ENCODE results near the gene NAGK.
"Not testable (repeated sequence)": the region's sequence is repeated elsewhere in the genome, so short reads cannot be mapped to it uniquely, and the experiment has no call there.

NAGK gene

GRCh38 chr2:71070294-71071093, 2.0 kb downstream of the NAGK start:
- DNase-seq = no peak

GRCh38 chr2:71071681-71072398, 3.4 kb downstream of the NAGK start:
- DNase-seq = peak; percentile 65

GRCh38 chr2:71072492-71072891, 4.0 kb downstream of the NAGK start:
- no peak for DNase-seq

GRCh38 chr2:71073475-71073874, 5.0 kb downstream of the NAGK start:
- no peak for DNase-seq

- no peak for DNase-seq
These were observed 6.5 kb downstream of the NAGK start for GRCh38 chr2:71074893-71075395.

- DNase-seq = no peak
These were observed 10.2 kb downstream of the NAGK start for GRCh38 chr2:71078624-71079023.

GRCh38 chr2:71082402-71083252, 14.2 kb downstream of the NAGK start:
- peak; percentile 42 for DNase-seq

GRCh38 chr2:71083297-71083696, 14.8 kb downstream of the NAGK start:
- DNase-seq = not testable (repeated sequence)

- DNase-seq = not testable (repeated sequence)
These were observed 15.4 kb downstream of the NAGK start for GRCh38 chr2:71083752-71084312.

- DNase-seq = not testable (repeated sequence)
These were observed 17.0 kb downstream of the NAGK start for GRCh38 chr2:71085325-71086003.

- DNase-seq = not testable (repeated sequence)
These were observed 21.0 kb downstream of the NAGK start for GRCh38 chr2:71089475-71089874.

GRCh38 chr2:71091808-71092207, 23.4 kb downstream of the NAGK start:
- not testable (repeated sequence) for DNase-seq

GRCh38 chr2:71092491-71093260, 24.2 kb downstream of the NAGK start:
- DNase-seq = not testable (repeated sequence)

- DNase-seq = peak; percentile 45
These were observed 31.9 kb downstream of the NAGK start for GRCh38 chr2:71100195-71100964.

- DNase-seq = no peak
These were observed 33.2 kb downstream of the NAGK start for GRCh38 chr2:71101656-71102055.

GRCh38 chr2:71102981-71103681, 34.7 kb downstream of the NAGK start:
- no peak for DNase-seq

- no peak for DNase-seq
These were observed 35.4 kb downstream of the NAGK start for GRCh38 chr2:71103809-71104208.

GRCh38 chr2:71106463-71106862, 38.0 kb downstream of the NAGK start:
- DNase-seq = not testable (repeated sequence)

GRCh38 chr2:71108091-71108490, 39.6 kb downstream of the NAGK start:
- no peak for DNase-seq

GRCh38 chr2:71113843-71114242, 45.4 kb downstream of the NAGK start:
- no peak for DNase-seq
